GM10847 (cell line): Measurements from ENCODE around the gene CARD19.
A peak's percentile ranks its signal among the peaks of the same experiment; 100 is the strongest.

Experiments
- POLR2A ChIP-seq: IDR thresholded peaks from 2 replicates; pipeline ENCODE4 v1.6.1; 2011; ENCODE audit not compliant: insufficient read length; ENCODE audit errors: extremely low read depth

The CARD19 gene

GRCh38 chr9:93096131-93096802 is at the start of gene CARD19:
TSS of gene CARD19 (plus strand) at chr9:93096217. CDS start at chr9:93096346, 129 bp downstream.
- peak; percentile 59 for TF ChIP-seq POLR2A

GRCh38 chr9:93048566-93049448 is 47.2 kb upstream of the CARD19 start:
- no peak for TF ChIP-seq POLR2A

GRCh38 chr9:93049491-93049890 is 46.5 kb upstream of the CARD19 start:
- TF ChIP-seq POLR2A, result no peak

- no peak for TF ChIP-seq POLR2A
Measured at GRCh38 chr9:93050231-93050630, 45.8 kb upstream of the CARD19 start.

GRCh38 chr9:93051680-93052089 is 44.3 kb upstream of the CARD19 start:
- no peak for TF ChIP-seq POLR2A

GRCh38 chr9:93052791-93053540 is 43.1 kb upstream of the CARD19 start:
- TF ChIP-seq POLR2A, result no peak

GRCh38 chr9:93053781-93054331 is 42.2 kb upstream of the CARD19 start:
- no peak for TF ChIP-seq POLR2A

- no peak for TF ChIP-seq POLR2A
Measured at GRCh38 chr9:93054758-93055704, 41.0 kb upstream of the CARD19 start.

- TF ChIP-seq POLR2A, result no peak
Measured at GRCh38 chr9:93057042-93057702, 38.8 kb upstream of the CARD19 start.

- no peak for TF ChIP-seq POLR2A
Measured at GRCh38 chr9:93057703-93058354, 38.2 kb upstream of the CARD19 start.

GRCh38 chr9:93058355-93059010 is 37.5 kb upstream of the CARD19 start, which contains the start of gene SUSD3:
TSS of gene SUSD3 (plus strand) at chr9:93058701. CDS start at chr9:93058743, 42 bp downstream.
- peak; percentile 72 for TF ChIP-seq POLR2A

GRCh38 chr9:93059011-93059714 is 36.9 kb upstream of the CARD19 start:
- TF ChIP-seq POLR2A, result peak; percentile 10
